ENCODE measurements around the gene GNG14.
A peak's percentile ranks its signal among the peaks of the same experiment; 100 is the strongest.
"Not testable (repeated sequence)": the region's sequence is repeated elsewhere in the genome, so short reads cannot be mapped to it uniquely, and the experiment has no call there.

The GNG14 gene

DNA sequence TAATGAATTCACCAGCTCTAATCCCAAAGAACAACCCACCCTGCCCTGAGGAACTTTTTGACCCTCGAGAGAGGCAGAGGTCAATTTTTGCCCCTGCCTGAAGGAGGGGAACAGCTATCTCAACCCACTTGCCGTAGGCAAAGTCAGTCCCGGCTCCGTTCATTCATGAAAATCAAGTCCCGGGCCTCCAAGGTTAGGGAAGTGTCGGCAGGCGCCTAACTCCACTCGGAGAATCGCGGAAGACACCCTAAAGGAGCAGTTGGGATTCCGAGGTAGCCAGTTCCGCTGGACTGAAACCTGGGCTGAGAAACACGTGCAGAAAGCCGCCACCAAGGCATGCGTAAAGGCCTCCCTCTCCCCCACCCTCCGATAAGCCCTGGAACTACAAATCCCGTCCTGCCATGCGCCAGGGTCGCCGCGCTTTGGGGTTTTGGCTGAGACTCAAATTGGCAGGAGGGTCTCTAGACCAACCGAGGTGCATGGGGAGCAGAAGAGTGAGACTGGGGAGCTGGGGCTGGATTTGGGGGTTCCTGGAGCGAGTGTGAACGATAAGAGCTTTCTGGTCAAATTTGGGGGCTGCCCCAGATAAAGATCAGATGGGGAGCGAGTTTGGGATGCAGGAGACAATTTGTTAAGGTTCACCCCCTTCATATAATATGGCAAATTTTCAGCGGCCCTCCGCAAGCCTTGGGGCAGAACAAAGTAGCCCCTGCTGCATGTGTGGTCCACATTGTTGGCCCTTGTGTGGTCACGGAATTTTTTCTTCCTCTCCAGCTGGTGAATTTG lies 36.0 kb downstream of the GNG14 start, which contains the start of gene TNPO2:
TSS of gene TNPO2 (minus strand) at position 292 of the 786 bp plus-strand sequence. CDS start 2,955 bp downstream, outside the sequence.
- peak; percentile 85 for DNase-seq (ENCODE audit: low spot score)

DNA sequence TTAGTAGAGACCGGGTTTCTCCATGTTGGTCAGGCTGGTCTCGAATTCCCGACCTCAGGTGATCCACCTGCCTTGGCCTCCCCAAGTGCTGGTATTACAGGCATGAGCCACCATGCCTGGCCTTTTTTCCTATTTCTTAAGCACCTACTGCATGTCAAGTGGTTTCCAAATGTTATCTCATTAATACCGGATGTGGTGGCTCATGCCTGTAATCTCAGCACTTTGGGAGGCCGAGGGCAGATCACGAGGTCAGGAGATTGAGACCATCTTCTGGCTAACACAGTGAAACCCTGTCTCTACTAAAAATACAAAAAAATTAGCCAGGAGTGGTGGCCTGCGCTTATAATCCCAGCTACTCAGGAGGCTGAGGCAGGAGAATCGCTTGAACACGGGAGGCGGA lies 37.8 kb downstream of the GNG14 start:
- DNase-seq (ENCODE audit: low spot score), result not testable (repeated sequence)

DNA sequence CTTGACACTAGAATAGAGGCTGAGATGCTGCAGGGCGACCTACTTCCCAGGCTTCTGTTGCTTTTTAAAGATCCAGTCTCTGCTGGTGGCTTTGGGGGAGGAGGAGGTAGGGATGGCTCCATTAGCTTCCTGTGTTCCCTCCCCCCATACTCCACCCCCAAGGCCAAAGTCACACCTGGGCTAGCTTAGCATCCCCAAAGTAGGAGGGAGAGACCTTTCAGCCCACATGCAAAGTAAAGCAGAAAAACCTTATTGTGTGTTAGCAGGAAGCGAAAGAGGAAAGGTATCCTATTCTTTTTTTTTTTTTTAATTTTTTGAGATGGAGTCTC lies 39.2 kb downstream of the GNG14 start:
- no peak for DNase-seq (ENCODE audit: low spot score)

DNA sequence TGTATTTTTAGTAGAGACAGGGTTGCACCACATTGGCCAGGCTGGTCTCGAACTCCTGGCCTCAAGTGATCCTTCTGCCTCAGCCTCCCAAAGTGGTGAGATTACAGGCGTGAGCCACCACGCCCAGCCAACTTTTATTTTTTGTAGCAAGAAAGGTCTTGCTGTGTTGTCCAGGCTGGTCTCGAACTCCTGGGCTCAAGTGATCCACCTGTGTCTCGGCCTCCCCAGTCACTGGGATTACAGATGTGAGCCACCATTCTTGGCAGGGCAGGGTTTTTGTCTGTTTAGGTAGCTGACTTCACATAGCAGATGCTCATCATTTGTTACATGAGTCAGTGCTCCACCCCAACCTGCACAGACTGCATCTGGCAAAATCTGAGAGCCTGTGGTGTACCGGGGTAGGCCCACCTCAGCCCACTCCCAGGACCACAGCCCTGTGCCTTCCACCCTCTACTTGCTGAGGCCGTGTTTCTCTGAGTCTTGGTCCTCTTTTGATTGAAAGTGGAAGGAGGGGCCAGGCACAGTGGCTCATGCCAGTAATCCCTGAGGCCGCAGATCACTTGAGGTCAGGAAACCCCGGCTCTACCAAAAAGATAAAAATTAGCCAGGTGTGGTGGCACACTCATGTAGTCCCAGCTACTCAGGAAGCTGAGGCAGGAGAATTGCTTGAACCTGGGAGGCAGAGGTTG lies 40.1 kb downstream of the GNG14 start:
- no peak for DNase-seq (ENCODE audit: low spot score)

DNA sequence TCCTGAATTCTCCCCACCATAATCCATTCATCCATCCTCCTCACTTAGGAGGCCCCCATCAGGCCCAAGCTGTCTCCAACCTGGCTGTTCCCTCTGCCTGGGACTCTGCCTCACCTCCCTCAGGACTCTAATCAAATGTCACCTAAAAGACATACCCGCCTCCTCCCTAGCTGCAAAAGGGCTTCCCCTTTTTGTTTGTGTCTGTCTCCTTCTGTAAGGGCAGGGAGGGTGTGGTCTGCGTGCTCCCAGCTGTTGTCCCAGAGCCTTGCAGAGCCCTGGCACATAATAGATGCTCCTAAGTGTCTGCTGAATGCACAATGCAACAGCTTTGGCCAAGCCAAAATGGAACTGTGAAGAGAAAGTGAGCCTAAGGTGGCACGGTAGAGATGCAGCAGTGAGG lies 42.3 kb downstream of the GNG14 start:
- DNase-seq (ENCODE audit: low spot score), result no peak

DNA sequence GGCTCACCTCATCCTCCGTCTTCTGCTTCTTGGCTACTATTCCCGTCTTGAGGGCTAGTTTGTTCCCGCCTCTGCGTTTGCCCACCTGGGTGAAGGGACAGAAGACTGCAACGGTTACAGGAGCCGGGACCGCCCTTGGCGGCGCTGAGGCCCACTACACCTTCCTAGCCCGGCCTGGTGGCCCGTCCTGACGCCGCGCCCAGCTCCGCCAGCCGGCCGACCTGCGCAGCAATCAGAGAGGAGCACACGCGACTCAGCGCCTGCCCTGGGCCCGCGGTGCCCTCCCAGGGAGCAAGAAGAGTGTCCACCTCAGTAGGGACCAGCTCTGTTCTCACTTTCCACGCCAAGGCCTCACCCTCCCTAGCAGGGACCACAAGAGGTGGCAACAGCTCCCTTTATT lies 43.5 kb downstream of the GNG14 start:
- DNase-seq (ENCODE audit: low spot score), result no peak

DNA sequence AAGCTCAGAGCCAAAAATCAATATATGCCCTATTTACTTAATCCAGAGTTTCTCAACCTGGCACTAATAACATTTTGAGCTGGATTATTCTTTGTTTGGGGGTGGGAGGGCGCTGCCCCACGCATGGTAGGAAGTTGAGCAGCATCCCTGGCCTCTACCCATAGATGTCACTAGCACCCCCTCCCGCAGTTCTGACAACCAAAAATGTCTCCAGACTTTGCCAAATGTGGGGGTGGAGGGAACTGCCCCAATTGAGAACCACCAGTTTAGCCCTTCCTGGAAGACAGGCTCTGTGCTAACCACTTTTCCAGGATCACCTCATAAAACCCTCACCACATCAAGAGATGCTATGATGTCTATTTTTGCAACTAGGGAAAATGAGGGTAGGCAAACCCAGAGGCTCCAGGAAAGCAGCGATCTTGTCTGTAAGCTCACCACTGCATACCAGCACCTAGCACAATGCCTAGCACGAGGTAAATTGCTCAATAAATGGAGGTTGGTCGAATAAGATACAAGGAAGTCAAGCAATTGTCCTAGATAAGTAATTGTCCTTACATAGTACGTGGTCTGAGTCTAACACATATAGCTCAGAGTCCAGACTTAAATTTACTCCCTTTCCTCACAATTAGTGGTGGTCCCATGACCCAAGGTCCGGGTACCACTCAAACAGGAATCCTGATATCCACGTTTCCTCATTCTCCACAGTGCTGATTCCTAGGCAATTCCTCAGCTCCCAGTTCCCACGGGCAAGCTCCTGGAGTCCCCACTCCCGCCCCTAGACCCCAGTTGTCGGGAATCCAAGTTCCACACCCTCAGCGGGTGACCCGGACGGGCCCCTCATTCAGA lies 45.8 kb downstream of the GNG14 start:
- peak; percentile 85 for DNase-seq (ENCODE audit: low spot score)

DNA sequence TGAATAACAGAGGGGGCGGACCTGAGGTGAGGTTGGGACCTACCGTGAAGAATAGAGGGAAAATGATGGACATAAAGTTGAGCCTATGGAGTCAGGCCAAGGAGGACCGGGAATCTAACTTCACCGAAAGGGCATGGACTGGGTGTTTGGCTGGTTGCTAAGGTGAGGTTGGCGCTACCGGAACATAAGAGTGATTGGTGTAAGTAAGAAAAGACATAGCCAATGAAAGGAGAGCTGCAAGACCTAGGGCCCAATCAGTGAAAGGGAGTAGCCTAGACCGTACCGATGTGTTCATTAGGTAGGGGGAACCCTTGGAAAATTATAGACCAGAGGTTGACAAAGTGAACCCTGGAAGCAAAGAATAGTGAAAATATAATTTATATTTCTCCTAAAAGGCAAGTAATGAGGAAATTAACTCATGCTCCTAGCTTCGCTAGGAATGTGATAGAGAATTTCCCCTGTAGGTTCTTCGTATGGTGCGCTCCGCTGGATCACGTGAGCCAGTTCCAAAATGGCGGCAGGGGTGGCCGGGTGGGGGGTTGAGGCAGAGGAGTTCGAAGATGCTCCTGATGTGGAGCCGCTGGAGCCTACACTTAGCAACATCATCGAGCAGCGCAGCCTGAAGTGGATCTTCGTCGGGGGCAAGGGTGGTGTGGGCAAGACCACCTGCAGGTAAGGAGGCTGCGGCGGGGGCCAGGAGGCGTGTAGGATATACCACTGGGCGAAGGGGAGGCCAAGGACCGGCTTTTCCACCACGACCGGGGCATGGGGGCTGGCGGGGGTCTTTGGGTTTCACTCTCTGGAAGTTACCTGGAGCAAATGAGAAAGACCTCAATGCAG lies 49.4 kb downstream of the GNG14 start, which contains the start of gene GET3:
TSS of gene GET3 (plus strand) at position 503 of the 840 bp plus-strand sequence. CDS start at position 512, 9 bp downstream.
- peak; percentile 99 for DNase-seq (ENCODE audit: low spot score)

DNA sequence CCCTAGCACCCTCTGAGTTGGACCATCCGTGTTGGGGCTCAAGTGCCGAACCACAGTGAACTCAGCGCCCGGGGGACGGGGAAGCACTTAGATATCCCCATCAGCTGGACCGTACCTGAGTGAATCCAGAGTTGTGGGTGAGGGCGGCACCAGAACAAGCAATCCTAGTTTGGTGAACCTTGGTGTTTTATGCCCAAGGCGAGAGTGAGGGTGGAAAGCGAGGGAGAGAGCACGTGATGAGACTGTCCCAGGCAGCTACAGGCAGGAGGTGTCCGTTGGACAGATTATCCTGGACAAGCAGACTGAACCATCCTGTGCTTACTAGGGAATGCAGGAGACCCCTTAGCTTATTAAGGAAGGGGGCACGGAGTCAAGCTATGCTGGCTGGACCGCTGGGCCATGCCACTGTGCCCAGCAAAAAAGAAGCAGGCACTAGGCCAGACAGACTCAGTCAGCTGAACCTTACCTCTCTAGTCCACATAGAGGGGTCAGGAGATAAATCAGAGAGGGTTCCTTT lies 50.1 kb downstream of the GNG14 start:
- DNase-seq (ENCODE audit: low spot score), result no peak

Data from RKO (cell line).